ENCODE data around the gene DDX20. TPM values are rescaled to one million over a fixed set of nuclear protein-coding genes. Genes with fewer than 3 reads are reported as not detected.

The DDX20 gene
- total and polyA plus RNA-seq, 2 donors (not counting 3 experiments of a cell fraction or from before 2014, with no cell fraction given) = 4.1 to 15.9 TPM

- CTCF ChIA-PET = interaction anchor here (0.9 to 8.8 kb wide), 7 partner anchors 14 to 234 kb away, joined by 3 to 487 read pairs (median 9); partner anchors contain the start of gene INKA2
Measured at GRCh38 chr1:111716333-111716732, 39.4 kb upstream of the DDX20 start.

More at GRCh38 chr1:111716333-111716732, 39.4 kb upstream of the DDX20 start:
- Histone ChIP-seq H3K9me3 (replicated peaks; ENCODE audit: control insufficient read depth, insufficient read depth, low read length) (no peaks in the 10 kb centered on the region), H3K4me3 (replicated peaks in 1 of 3; ENCODE audit: insufficient read depth in 1 of 3, low read depth in 1 of 3, low read length in 3 of 3) (no peak overlapping the region), H3K27ac (ENCODE audit: insufficient read depth, low read depth, low read length) (no peak overlapping the region), H3K27me3 (ENCODE audit: control insufficient read depth in 2 of 2, insufficient read depth in 2 of 2, low read length in 2 of 2) (no peaks in the 10 kb centered on the region), H4K20me1 (replicated peaks; ENCODE audit: control insufficient read depth, extremely low read depth, insufficient read depth, low read length) (no peaks in the 10 kb centered on the region), H3K79me2 (ENCODE audit: control insufficient read depth, insufficient read depth, low read length) (no peaks in the 10 kb centered on the region), H2AFZ (ENCODE audit: low read depth, low read length) (no peak overlapping the region), H3K36me3 (ENCODE audit: control insufficient read depth in 2 of 2, extremely low read depth in 1 of 2, insufficient read depth in 2 of 2, low read length in 2 of 2) (no peaks in the 10 kb centered on the region), H3K9ac (replicated peaks; ENCODE audit: extremely low read depth, insufficient read depth, low read length) (no peak overlapping the region), H3K4me2 (ENCODE audit: insufficient read depth, low read length) (no peak overlapping the region), H3K4me1 (ENCODE audit: control insufficient read depth, extremely low read depth, insufficient read depth, low read length) (peaks cover 8% of the 10 kb centered on the region), H3K9me1 (replicated peaks; ENCODE audit: control insufficient read depth, extremely low read depth, insufficient read depth, low read length) (no peaks in the 10 kb centered on the region)
- no TSS peak for BruUV-seq (replicated peaks)
- TF ChIP-seq FOS (IDR thresholded peaks at IDR 0.05; ENCODE audit: borderline replicate concordance, insufficient read depth, low read length) = no peak
- TF ChIP-seq, protein P1, sequence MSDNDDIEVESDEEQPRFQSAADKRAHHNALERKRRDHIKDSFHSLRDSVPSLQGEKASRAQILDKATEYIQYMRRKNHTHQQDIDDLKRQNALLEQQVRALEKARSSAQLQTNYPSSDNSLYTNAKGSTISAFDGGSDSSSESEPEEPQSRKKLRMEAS (IDR thresholded peaks at IDR 0.05; ENCODE audit: insufficient read depth, insufficient read length) = no peak
- no peak for TF ChIP-seq POLR2A (IDR thresholded peaks at IDR 0.05; ENCODE audit: low read depth, low read length)
- TF ChIP-seq GATA2 (IDR thresholded peaks at IDR 0.05; ENCODE audit: insufficient read depth, insufficient read length, low read depth, low read length) = no peak
- no peak for TF ChIP-seq POLR2AphosphoS5 (IDR thresholded peaks at IDR 0.05; ENCODE audit: insufficient read depth, low read depth, low read length)
- TF ChIP-seq EZH2 (IDR thresholded peaks at IDR 0.05; ENCODE audit: borderline replicate concordance, low read depth, low read length, severe bottlenecking) = no peak
- TF ChIP-seq CTCF (IDR thresholded peaks at IDR 0.05; ENCODE audit: extremely low read depth in 1 of 2, insufficient read depth in 1 of 2, low read depth in 1 of 2, low read length in 2 of 2) = no peak
- TF ChIP-seq JUN (IDR thresholded peaks at IDR 0.05; ENCODE audit: borderline replicate concordance, insufficient read depth, insufficient read length, low read depth) = no peak
- no peak for TF ChIP-seq MYC (IDR thresholded peaks at IDR 0.05; ENCODE audit: low read depth, low read length)
- no peak for FAIRE-seq
- intact Hi-C loops (cut with micrococcal nuclease) = no loop called here
- dilution Hi-C loops (cut with MboI; ENCODE audit: extremely low pct_ligation_motif_present, low sequenced_read_pairs) = no loop called here
- DNase-seq (ENCODE audit: low read depth, low spot score) = no peak
- POLR2A ChIA-PET = interaction anchor here (1.0 kb wide), 1 partner anchor 19 kb away, joined by 3 read pairs; no protein-coding TSS in a partner anchor

Measured in endothelial cell of umbilical vein (primary cell).